ENCODE data around the gene EIF2D. TPM values are rescaled to one million over a fixed set of nuclear protein-coding genes. Genes with fewer than 3 reads are reported as not detected.

Gene EIF2D
- total and polyA plus RNA-seq, 9 of the 15 experiments (the other 6 are each of a cell fraction or from before 2014, with no cell fraction given), result 81.1 to 138 (median 93.9) TPM

- H3K79me2 ChIP-seq (ENCODE audit: control insufficient read depth, insufficient read depth, low read length), result peaks cover 17% of the 10 kb centered on the region; the same call in 2 of the 3 replicates
- no peak for DNase-seq (ENCODE audit: extremely low read depth in 1 of 4, low spot score in 3 of 4)
- BruUV-seq (replicated peaks), result no TSS peak
- H3K36me3 ChIP-seq (ENCODE audit: control insufficient read depth, insufficient read depth, low read length), result peaks cover 59% of the 10 kb centered on the region
- POLR2A ChIA-PET, result interaction anchor here (1.8 kb wide), 2 partner anchors 37 to 92 kb away, joined by 6 to 20 read pairs; no protein-coding TSS in a partner anchor
- no peak for TF ChIP-seq USF2 (CRISPR knock-in tag; IDR thresholded peaks at IDR 0.05)
- no peak for TF ChIP-seq NR3C1 (CRISPR knock-in tag; IDR thresholded peaks at IDR 0.05)
- no peak for TF ChIP-seq ZNF253 (CRISPR knock-in tag; conservative IDR thresholded peaks at IDR 0.05)
- TF ChIP-seq CREB1 (IDR thresholded peaks at IDR 0.05), result no peak
- no peak for TF ChIP-seq CREB1 (CRISPR knock-in tag; IDR thresholded peaks at IDR 0.05)
- TF ChIP-seq MAZ (CRISPR knock-in tag; conservative IDR thresholded peaks at IDR 0.05 in 1 of 2, IDR thresholded peaks at IDR 0.05 in 1 of 2), result no peak
- TF ChIP-seq ZNF384 (IDR thresholded peaks at IDR 0.05; ENCODE audit: low read depth, low read length), result no peak
- TF ChIP-seq SREBF1 (IDR thresholded peaks at IDR 0.05; ENCODE audit: borderline replicate concordance, low read depth, low read length), result no peak
- no peak for TF ChIP-seq ZNF589 (CRISPR knock-in tag; IDR thresholded peaks at IDR 0.05; ENCODE audit: low read depth)
- no peak for TF ChIP-seq HMGN3 (IDR thresholded peaks at IDR 0.05; ENCODE audit: borderline replicate concordance, extremely low read depth, insufficient read length, low read depth, low read length)
- no peak for TF ChIP-seq NEUROD1 (IDR thresholded peaks at IDR 0.05; ENCODE audit: borderline replicate concordance, low read depth, low read length, partially characterized antibody)
- no peaks in the 10 kb centered on the region for H3K9me3 ChIP-seq (replicated peaks; ENCODE audit: control insufficient read depth, insufficient read depth, low read depth, low read length)
- no peak for FAIRE-seq
- H3K27ac ChIP-seq (ENCODE audit: extremely low read depth, low read depth, low read length), result no peak overlapping the region
- intact Hi-C loops (cut with micrococcal nuclease) (no loop called here), in situ Hi-C loops (cut with MboI) (loop anchor here (5.0 to 25.0 kb wide), 3 partner anchors 35 to 420 kb away; no protein-coding TSS in a partner anchor)
- H3K4me3 ChIP-seq, result no peak overlapping the region
- peaks cover 3% of the 10 kb centered on the region; the same call in 1 of the 2 replicates for H4K20me1 ChIP-seq (replicated peaks; ENCODE audit: control insufficient read depth, insufficient read depth, low read length)
- ATAC-seq, result no peak
- WGBS (ENCODE audit: insufficient coverage, low coverage, missing lambda C conversion rate), result 61% methylated on average over 5 of the region's 5 CpGs
- no peak overlapping the region for H2AFZ ChIP-seq (ENCODE audit: low read depth, low read length)
- no peaks in the 10 kb centered on the region for H3K9me1 ChIP-seq (ENCODE audit: control insufficient read depth, insufficient read depth, low read length)
- no peak overlapping the region for H3K4me2 ChIP-seq (ENCODE audit: insufficient read depth, low read length)
- CTCF ChIA-PET (ENCODE audit: low intra/inter-chr PET ratio), result interaction anchor here (0.5 to 3.7 kb wide), 5 partner anchors 25 to 103 kb away, joined by 3 to 97 read pairs (median 19); no protein-coding TSS in a partner anchor
- H3K27me3 ChIP-seq (ENCODE audit: control insufficient read depth in 2 of 2, insufficient read depth in 2 of 2, low read length in 2 of 2), result no peaks in the 10 kb centered on the region
- H3K4me1 ChIP-seq (replicated peaks in 1 of 2; ENCODE audit: control insufficient read depth in 2 of 2, insufficient read depth in 2 of 2, low read length in 2 of 2), result peaks cover 9 to 30% of the 10 kb centered on the region in 2 experiments
- no peak overlapping the region for H3K9ac ChIP-seq (ENCODE audit: insufficient read depth in 1 of 2, low read depth in 2 of 2, low read length in 2 of 2)
Measured at GRCh38 chr1:206582537-206582936, 29.7 kb downstream of the EIF2D start.
